Femur (tissue), 1 donor: Measurements from ENCODE around the gene CNFN.

ENCODE experiments used
- DNase-seq: peaks from one replicate; pipeline ENCODE4 v3.0.0-alpha.2; 2017

CNFN gene

GRCh38 chr19:42370626-42371175 lies 19.4 kb downstream of the CNFN start:
- DNase-seq = no peak

GRCh38 chr19:42370068-42370520 lies 20.0 kb downstream of the CNFN start:
- no peak for DNase-seq

GRCh38 chr19:42369433-42370067 lies 20.5 kb downstream of the CNFN start:
- no peak for DNase-seq

DNA sequence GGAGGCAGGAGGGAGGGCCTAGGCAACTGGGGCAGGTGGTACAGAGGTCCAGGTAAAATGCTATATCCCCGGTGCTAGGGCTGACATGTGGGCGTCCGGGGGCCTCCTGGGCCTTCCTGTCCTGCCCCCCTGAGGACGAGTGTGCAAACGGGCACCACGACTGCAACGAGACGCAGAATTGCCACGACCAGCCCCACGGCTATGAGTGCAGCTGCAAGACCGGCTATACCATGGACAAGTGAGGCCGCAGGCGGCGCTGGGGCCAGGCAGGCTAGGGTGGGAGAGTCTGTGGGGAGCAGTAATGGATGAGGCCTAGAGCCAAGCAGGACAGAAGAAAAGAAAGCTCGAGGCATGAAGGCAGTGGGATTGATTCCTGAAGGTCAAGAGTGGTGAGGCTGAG lies 21.3 kb downstream of the CNFN start:
- DNase-seq = no peak

- no peak for DNase-seq
Observed at GRCh38 chr19:42368360-42368759, 21.7 kb downstream of the CNFN start.

DNA sequence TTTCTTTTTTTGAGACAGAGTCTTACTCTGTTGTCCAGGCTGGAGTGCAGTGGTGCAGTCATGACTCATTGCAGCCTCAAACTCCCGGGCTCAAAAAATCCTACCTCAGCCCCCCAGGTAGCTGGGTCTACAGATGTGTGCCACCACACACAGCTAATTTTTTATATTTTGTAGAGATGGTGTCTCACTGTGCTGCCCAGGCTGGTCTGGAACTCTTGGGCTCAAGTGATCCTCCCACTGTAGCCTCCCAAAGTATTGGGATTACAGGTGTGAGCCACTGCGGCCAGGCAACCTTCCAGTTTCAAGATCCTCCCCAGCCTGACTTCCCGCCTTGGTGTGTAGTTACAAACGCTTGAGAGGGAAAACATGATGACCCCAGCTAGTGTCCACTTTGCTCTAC lies 22.2 kb downstream of the CNFN start:
- no peak for DNase-seq

GRCh38 chr19:42366673-42367072 lies 23.4 kb downstream of the CNFN start:
- peak; percentile 55 for DNase-seq

DNA sequence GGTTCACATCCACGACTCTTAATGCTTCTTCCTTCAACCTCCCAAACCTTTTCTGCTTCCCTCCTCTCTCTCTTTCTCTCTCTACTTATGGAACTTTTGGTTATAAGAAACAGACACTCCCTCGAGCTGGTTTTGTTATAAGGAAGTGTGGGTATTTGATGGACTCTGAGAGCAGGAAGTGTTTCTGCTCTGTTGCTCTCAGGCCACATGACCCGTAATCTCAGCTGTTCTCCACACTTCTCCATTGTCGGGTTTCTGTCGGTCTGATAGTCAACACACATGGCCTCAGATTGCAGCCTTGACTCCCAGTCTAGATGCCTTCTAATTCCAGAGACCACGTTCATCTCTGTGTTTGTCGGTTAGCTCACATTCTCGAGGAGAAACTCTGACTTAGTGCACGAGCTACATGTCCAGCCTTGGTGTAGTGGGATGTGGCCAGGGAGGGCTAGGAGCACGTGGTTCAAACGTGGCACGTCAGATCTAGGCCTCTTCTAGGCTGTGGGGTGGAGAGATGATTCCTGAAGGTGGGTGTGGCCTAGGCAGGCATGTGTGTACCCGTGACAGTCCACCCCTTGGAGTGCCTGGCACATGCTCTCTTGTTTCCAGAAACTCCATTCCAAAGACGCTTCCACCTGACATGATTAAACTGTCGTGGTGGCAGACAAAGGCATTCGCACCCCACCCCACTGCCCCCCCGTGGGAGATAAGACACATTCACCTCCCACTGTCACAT lies 26.3 kb downstream of the CNFN start:
- DNase-seq = no peak

DNA sequence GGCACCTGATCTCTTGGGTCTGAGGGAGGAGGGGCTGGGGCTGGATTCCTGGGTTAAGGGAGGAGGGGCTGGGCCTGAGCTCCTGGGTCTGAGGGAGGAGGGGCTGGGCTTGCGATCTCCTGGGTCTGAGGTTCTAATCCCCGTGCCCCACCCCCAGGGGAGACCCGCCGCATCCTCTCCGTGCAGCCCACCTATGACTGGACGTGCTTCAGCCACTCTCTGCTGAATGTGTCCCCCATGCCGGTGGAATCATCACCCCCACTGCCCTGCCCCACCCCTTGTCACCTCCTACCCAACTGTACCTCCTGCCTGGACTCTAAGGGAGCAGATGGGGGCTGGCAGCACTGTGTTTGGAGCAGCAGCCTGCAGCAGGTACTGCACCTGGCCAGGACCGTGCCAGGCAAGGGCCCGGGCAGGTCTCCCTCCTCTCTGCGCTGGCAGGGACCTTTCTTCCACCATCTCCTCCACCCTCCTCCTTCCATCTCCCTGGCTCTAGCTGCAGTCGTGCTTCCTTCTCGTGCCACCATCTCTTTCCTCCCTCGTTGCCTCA lies 27.1 kb downstream of the CNFN start:
- no peak for DNase-seq

DNA sequence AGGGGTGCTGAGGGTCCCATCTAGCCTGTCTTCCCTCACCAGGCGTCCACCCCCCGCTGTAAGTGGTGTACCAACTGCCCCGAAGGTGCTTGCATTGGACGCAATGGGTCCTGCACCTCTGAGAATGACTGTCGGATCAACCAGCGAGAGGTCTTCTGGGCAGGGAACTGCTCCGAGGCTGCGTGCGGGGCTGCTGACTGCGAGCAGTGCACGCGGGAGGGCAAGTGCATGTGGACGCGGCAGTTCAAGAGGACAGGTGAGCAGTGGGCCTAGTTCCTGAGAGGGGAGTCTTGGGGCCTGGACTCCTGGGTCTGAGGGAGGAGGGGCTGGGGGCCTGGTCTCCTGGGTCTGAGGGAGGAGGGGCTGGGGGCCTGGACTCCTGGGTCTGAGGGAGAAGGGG lies 27.8 kb downstream of the CNFN start:
- no peak for DNase-seq

GRCh38 chr19:42361545-42361910 lies 28.6 kb downstream of the CNFN start:
- DNase-seq = no peak

DNA sequence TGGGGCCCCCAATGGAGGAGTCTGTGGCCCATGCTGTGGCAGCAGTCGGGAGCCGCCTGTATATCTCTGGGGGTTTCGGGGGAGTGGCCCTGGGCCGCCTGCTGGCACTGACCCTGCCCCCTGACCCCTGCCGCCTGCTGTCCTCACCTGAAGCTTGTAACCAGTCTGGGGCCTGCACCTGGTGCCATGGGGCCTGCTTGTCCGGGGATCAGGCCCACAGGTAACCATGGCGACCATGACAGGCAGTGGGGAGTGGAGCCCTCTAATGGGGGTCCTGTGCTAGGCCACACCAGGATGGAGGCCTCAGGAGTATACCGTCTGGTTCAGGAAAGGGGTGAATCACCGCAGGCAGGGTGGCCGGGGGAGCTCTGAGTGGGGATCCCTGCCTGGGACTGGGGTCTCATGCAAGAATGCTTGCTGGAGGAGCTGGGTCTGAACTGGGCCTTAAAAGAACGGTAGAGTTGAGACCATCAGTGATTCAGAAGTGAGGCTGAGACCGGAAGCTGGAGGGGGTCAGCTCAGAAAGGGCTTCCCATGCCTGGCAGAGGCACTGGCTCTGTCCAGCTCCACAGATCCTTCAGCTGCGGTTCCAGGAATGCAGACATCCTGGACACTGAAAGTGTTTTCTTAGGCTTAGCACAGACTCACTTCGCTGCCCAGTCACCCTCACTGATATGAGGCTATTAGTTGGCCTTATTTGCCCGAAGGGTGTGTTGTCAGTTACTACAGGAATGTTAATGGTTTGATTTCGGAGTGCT lies 29.1 kb downstream of the CNFN start:
- DNase-seq = no peak

DNA sequence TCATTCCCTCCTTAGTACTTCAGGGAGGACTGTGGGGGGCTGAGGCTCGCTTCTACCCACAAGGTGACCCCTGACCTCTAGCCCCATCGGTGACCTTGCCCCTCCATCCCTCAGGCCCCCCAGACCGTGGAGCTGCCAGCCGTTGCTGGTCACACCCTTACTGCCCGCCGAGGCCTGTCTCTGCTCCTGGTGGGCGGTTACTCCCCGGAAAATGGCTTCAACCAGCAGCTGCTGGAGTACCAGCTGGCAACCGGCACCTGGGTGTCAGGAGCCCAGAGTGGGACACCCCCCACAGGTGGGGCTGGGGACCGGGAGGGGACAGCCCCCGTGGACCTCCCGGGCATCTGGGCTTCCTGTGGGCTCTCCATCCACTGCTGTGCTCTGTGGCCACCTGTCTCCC lies 32.8 kb downstream of the CNFN start:
- DNase-seq = no peak

DNA sequence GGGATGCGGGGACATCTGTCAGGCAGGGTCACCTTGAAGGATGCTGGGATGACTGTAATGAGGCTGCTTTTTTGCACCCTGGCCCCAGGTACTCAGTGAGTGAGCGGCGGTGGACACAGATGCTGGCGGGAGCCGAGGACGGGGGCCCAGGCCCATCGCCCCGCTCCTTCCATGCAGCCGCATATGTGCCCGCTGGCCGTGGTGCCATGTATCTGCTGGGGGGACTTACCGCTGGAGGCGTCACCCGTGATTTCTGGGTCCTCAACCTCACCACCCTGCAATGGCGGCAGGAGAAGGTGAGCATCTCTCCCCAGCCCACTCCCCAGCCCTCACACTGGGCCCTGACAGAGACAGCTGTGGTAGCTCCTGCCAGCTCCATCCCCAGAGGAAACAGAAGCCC lies 33.4 kb downstream of the CNFN start:
- DNase-seq = no peak

DNA sequence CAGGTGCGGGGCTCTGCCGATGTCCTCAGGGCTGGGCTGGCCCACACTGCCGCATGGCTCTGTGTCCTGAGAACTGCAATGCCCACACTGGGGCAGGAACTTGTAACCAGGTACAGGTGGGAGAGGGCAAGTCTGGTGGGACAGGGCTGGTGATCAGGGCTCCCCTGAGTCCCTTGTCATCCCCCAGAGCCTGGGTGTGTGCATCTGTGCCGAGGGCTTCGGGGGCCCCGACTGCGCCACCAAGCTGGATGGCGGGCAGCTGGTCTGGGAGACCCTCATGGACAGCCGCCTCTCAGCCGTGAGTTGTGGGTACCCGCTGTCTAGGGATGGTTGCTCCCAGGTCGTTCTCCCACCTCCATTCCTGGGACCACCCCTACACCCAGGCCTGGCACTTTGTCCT lies 34.2 kb downstream of the CNFN start:
- DNase-seq = no peak

GRCh38 chr19:42353341-42354015 lies 36.6 kb downstream of the CNFN start:
- DNase-seq = no peak

GRCh38 chr19:42352301-42353259 lies 37.5 kb downstream of the CNFN start:
- no peak for DNase-seq

- DNase-seq = no peak
Observed at GRCh38 chr19:42351079-42351735, 38.9 kb downstream of the CNFN start.

- no peak for DNase-seq
Observed at GRCh38 chr19:42350417-42350816, 39.7 kb downstream of the CNFN start.

GRCh38 chr19:42349378-42350107 lies 40.6 kb downstream of the CNFN start:
- no peak for DNase-seq
